Measurements from ENCODE around the gene ARL10. TPM values are rescaled to one million over a fixed set of nuclear protein-coding genes. Genes with fewer than 3 reads are reported as not detected.

ARL10 gene
- 10.4 TPM for polyA plus RNA-seq (2012; ENCODE audit: insufficient read depth, insufficient read length, low read depth)

- H3K36me3 ChIP-seq: peaks cover 5% of the 10 kb centered on the region; the same call in 1 of the 2 replicates
- H3K4me1 ChIP-seq: no peaks in the 10 kb centered on the region
- TF ChIP-seq CTCF (IDR thresholded peaks at IDR 0.05; ENCODE audit: low read depth, low read length): no peak
- H3K27me3 ChIP-seq: no peaks in the 10 kb centered on the region
- H3K9me3 ChIP-seq: no peaks in the 10 kb centered on the region
- peak; percentile 73 for DNase-seq
- H3K4me3 ChIP-seq (ENCODE audit: low read depth, low read length): peak within 1 kb of the TSS; percentile 80
Observed at GRCh38 chr5:176365351-176366231, at the start of gene ARL10. Gene ARL10 (plus strand): TSS chr5:176365487. CDS start chr5:176365564, 77 bp downstream.

- Histone ChIP-seq H3K4me1 (no peaks in the 10 kb centered on the region), H3K4me3 (ENCODE audit: low read depth, low read length) (no peak overlapping the region), H3K9me3 (no peaks in the 10 kb centered on the region), H3K36me3 (peaks cover 13% of the 10 kb centered on the region; the same call in 1 of the 2 replicates), H3K27me3 (no peaks in the 10 kb centered on the region)
- no peak for DNase-seq
- no peak for TF ChIP-seq CTCF (IDR thresholded peaks at IDR 0.05; ENCODE audit: low read depth, low read length)
Observed at GRCh38 chr5:176317534-176318374, 47.5 kb upstream of the ARL10 start.

GRCh38 chr5:176319827-176320554 lies 45.3 kb upstream of the ARL10 start:
- H3K4me3 ChIP-seq (ENCODE audit: low read depth, low read length): no peak overlapping the region
- no peaks in the 10 kb centered on the region for H3K27me3 ChIP-seq
- H3K36me3 ChIP-seq: peaks cover 9% of the 10 kb centered on the region; the same call in 1 of the 2 replicates
- no peaks in the 10 kb centered on the region for H3K4me1 ChIP-seq
- no peaks in the 10 kb centered on the region; the same call in 1 of the 2 replicates for H3K9me3 ChIP-seq
- peak; percentile 23 for TF ChIP-seq CTCF (IDR thresholded peaks at IDR 0.05; ENCODE audit: low read depth, low read length)
- DNase-seq: no peak

GRCh38 chr5:176320577-176320976 lies 44.7 kb upstream of the ARL10 start:
- Histone ChIP-seq H3K36me3 (peaks cover 9% of the 10 kb centered on the region; the same call in 1 of the 2 replicates), H3K4me3 (ENCODE audit: low read depth, low read length) (no peak overlapping the region), H3K27me3 (no peaks in the 10 kb centered on the region), H3K9me3 (no peaks in the 10 kb centered on the region; the same call in 1 of the 2 replicates), H3K4me1 (no peaks in the 10 kb centered on the region)
- no peak for TF ChIP-seq CTCF (IDR thresholded peaks at IDR 0.05; ENCODE audit: low read depth, low read length)
- DNase-seq: no peak

GRCh38 chr5:176334031-176334770 lies 31.1 kb upstream of the ARL10 start:
- H3K4me1 ChIP-seq: no peaks in the 10 kb centered on the region
- H3K9me3 ChIP-seq: no peaks in the 10 kb centered on the region
- no peak for TF ChIP-seq CTCF (IDR thresholded peaks at IDR 0.05; ENCODE audit: low read depth, low read length)
- no peak for DNase-seq
- no peak overlapping the region for H3K4me3 ChIP-seq (ENCODE audit: low read depth, low read length)
- H3K27me3 ChIP-seq: no peaks in the 10 kb centered on the region
- no peaks in the 10 kb centered on the region for H3K36me3 ChIP-seq
